GM21390 (cell line): ENCODE data around the gene CELF5.

ENCODE experiments used
- ATAC-seq: cut with Tn5 transposase; IDR thresholded peaks from one replicate; pipeline ENCODE4 v1.9.1; 2021; ENCODE audit not compliant: unreplicated experiment

Gene CELF5

GRCh38 chr19:3236272-3236671 is 11.8 kb downstream of the CELF5 start:
- ATAC-seq = no peak

GRCh38 chr19:3238066-3238561 is 13.7 kb downstream of the CELF5 start:
- no peak for ATAC-seq

- ATAC-seq = no peak
These were observed 14.9 kb downstream of the CELF5 start for GRCh38 chr19:3239367-3239766.

GRCh38 chr19:3243819-3244700 is 19.6 kb downstream of the CELF5 start:
- no peak for ATAC-seq

- no peak for ATAC-seq
These were observed 20.6 kb downstream of the CELF5 start for GRCh38 chr19:3245050-3245449.

GRCh38 chr19:3248728-3249326 is 24.4 kb downstream of the CELF5 start:
- ATAC-seq = no peak

GRCh38 chr19:3249408-3249807 is 24.9 kb downstream of the CELF5 start:
- ATAC-seq = no peak

- no peak for ATAC-seq
These were observed 26.2 kb downstream of the CELF5 start for GRCh38 chr19:3250675-3251074.

- no peak for ATAC-seq
These were observed 26.8 kb downstream of the CELF5 start for GRCh38 chr19:3251229-3251628.

GRCh38 chr19:3252650-3253049 is 28.2 kb downstream of the CELF5 start:
- no peak for ATAC-seq

GRCh38 chr19:3253270-3253669 is 28.8 kb downstream of the CELF5 start:
- no peak for ATAC-seq

GRCh38 chr19:3254520-3254919 is 30.1 kb downstream of the CELF5 start:
- ATAC-seq = no peak

GRCh38 chr19:3257071-3257470 is 32.6 kb downstream of the CELF5 start:
- ATAC-seq = no peak

GRCh38 chr19:3262362-3262761 is 37.9 kb downstream of the CELF5 start:
- ATAC-seq = no peak

- ATAC-seq = no peak
These were observed 39.4 kb downstream of the CELF5 start for GRCh38 chr19:3263866-3264265.

GRCh38 chr19:3265432-3265831 is 41.0 kb downstream of the CELF5 start:
- ATAC-seq = no peak

GRCh38 chr19:3266092-3266693 is 41.7 kb downstream of the CELF5 start:
- ATAC-seq = no peak

GRCh38 chr19:3266792-3267514 is 42.5 kb downstream of the CELF5 start:
- ATAC-seq = no peak

GRCh38 chr19:3268326-3268725 is 43.9 kb downstream of the CELF5 start:
- ATAC-seq = no peak

GRCh38 chr19:3268763-3269162 is 44.3 kb downstream of the CELF5 start:
- ATAC-seq = no peak
